GM18505 (cell line): ENCODE results near the gene PTRH1.

Experiments
- ATAC-seq: cut with Tn5 transposase; IDR thresholded peaks from one replicate; pipeline ENCODE4 v1.9.1; 2021; ENCODE audit not compliant: unreplicated experiment
- POLR2A ChIP-seq: IDR thresholded peaks from 4 replicates; pipeline ENCODE4 v1.6.1; 2011; ENCODE audit warnings: borderline replicate concordance; ENCODE audit not compliant: insufficient read depth, insufficient read length; ENCODE audit errors: extremely low read depth

PTRH1 gene

DNA sequence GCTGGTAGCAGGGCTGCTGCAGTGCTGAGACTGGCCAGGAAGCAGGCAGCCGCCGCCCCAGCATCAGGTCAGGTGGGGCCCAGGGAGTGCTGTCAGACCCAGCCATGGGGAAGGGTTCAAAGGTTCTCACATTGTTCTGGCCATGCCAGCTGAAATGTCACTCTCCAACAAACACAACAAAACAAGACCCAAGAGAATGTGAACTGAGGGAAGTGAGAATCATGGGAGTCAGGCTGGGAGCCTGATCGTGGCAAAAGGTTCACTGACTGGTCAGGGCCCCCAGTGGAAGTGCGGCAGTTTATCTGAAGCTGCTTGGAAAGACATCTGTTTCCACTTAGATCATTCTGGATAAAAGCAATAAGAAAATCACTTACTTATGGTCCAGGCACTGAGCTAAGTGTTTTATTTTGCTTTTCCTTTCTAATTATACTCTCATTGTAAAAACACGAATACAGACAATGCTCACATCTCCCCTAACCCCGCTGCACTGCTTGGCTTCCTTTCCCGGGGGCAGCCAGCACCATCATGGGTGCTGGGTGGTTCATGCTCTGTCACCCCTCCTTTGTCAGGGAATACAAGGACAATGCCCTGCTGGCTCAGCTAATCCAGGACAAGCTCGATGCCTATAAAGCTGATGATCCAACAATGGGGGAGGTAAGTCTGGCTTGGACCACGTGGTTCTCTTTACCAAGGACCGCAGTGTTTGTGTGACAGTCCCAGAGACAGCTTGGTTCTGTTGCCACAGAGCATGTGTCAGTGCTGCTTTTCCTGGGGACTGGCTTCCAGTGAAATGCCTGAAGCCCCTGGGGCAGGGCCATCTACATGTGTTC lies 50.6 kb downstream of the PTRH1 start:
- no peak for TF ChIP-seq POLR2A
- ATAC-seq: no peak

GRCh38 chr9:127664324-127664677 lies 51.2 kb downstream of the PTRH1 start:
- TF ChIP-seq POLR2A: no peak
- no peak for ATAC-seq
